ENCODE measurements around the gene TTC22. TPM values are rescaled to one million over a fixed set of nuclear protein-coding genes. Genes with fewer than 3 reads are reported as not detected.

TTC22 gene
- polyA plus RNA-seq, 2 of the 4 experiments (the other 2 are of a cell fraction) = not detected

DNA sequence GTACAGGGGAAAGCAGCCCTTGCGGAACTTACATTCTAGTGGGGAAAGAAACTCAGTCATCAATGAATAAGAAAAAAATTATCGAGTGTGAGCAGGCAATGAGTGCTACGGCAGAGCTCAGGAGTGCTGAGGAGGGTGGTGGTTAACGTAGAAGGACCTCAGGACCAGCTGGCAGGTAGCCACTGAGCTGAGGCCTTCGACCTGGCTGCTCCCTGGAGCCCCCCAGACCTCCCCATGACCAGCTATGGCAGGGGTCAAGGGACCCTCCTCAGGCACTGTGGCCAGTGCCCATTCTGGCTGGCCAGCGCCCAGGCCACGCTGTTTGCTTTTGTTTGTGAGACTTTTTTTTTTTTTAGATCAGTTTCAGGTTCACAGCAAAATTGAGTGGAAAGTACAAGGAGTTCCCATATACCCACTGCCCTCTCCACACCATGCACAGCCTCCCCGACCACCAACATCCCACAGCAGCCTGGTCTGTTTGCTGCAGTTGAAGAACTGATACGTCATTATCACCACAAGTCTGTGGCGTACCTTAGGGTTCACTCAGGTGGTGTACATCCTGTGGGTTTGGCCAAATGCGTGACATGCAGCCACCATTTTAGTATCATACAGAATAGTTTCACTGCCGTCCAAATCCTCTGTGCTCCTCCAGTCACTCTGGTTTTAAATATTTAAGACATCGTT is 11.8 kb upstream of the TTC22 start:
- Histone ChIP-seq H3K27ac (no peak overlapping the region), H3K4me1 (peaks cover 10% of the 10 kb centered on the region), H3K9me3 (no peaks in the 10 kb centered on the region), H3K4me2 (no peak overlapping the region), H3K4me3 (no peak overlapping the region)
- ChIA-PET CTCF (interaction anchor here (0.6 to 0.9 kb wide), 2 partner anchors 145 to 314 kb away, joined by 4 read pairs; no protein-coding TSS in a partner anchor), POLR2A (no interaction called here)
- TF ChIP-seq MAZ (IDR thresholded peaks at IDR 0.05; ENCODE audit: borderline replicate concordance, low read depth, low read length) (no peak), HES2 (IDR thresholded peaks at IDR 0.05) (no peak), HDAC2 (IDR thresholded peaks at IDR 0.05) (no peak), EHMT2 (IDR thresholded peaks at IDR 0.05; ENCODE audit: low read depth) (no peak), SREBF2 (IDR thresholded peaks at IDR 0.05) (no peak), ZNF302 (CRISPR knock-in tag; IDR thresholded peaks at IDR 0.05) (no peak), HOXB13 (CRISPR knock-in tag; IDR thresholded peaks at IDR 0.05; ENCODE audit: low read depth) (no peak), BHLHE40 (IDR thresholded peaks at IDR 0.05; ENCODE audit: low read depth, low read length) (no peak), FOSB (CRISPR knock-in tag; IDR thresholded peaks at IDR 0.05) (no peak), CEBPB (IDR thresholded peaks at IDR 0.05) (no peak), CHD4 (IDR thresholded peaks at IDR 0.05; ENCODE audit: borderline replicate concordance) (no peak), ESRRA (IDR thresholded peaks at IDR 0.05; ENCODE audit: borderline replicate concordance, low read length) (no peak), REST (IDR thresholded peaks at IDR 0.05) (no peak), GATA3 (IDR thresholded peaks at IDR 0.05; ENCODE audit: borderline replicate concordance) (no peak), NFE2L2 (conservative IDR thresholded peaks at IDR 0.05; ENCODE audit: low read length) (no peak), ZC3H11A (IDR thresholded peaks at IDR 0.05) (no peak)
- TF ChIP-seq, protein P1, sequence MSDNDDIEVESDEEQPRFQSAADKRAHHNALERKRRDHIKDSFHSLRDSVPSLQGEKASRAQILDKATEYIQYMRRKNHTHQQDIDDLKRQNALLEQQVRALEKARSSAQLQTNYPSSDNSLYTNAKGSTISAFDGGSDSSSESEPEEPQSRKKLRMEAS (IDR thresholded peaks at IDR 0.05) = no peak
- DNase-seq (ENCODE audit: low read depth in 1 of 2, low spot score in 1 of 2) = no peak
- no peak for FAIRE-seq
- WGBS (ENCODE audit: missing lambda C conversion rate) = 74% methylated on average over 13 of the region's 13 CpGs
- no peak for ATAC-seq

DNA sequence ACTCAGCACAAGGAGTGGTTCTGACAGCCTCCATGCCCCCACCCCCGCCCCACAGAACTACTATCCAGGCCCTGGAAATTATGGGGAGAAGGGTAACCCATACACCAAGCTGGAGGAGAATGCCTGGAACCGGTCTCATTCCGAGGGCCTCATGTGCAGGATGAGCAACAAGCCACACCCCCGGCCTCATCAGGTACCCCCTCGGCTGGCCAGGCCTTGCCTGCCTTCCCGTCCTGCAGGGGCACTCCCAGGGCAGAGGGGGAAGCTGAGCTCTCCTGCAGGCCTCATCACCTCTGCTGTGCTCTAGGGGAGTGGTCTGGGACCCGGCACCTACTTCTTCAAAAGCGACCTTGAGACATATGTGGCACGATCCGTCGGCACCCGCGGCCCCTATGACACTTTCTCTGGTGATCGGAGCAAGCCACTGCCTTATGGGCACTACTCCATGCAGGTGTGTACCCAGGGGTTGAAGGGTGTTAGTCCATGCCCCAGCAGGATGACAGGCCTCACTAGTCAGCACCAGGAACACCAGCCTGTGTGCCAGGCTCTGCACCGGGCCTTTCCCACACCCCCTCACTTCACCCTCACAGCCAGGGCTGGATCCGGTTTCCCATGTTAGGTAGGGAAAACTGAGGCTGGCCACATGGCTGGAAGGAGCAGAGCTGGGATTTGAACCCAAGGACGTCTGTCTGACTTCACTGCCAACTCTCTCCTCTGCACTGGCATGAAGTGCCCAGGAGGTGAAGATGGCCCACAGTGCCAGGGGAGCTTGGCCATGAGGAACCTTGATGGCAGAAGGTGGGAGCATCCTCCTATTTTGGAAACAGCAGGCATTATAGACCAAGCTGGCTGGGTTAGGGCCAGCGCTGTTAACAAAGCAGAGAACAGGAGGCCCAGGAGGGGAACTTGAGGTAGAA is 10.9 kb upstream of the TTC22 start:
- Histone ChIP-seq H3K4me1 (peaks cover 14% of the 10 kb centered on the region), H3K4me2 (no peak overlapping the region), H3K4me3 (no peak overlapping the region), H3K9me3 (no peaks in the 10 kb centered on the region), H3K27ac (no peak overlapping the region)
- TF ChIP-seq ESRRA (IDR thresholded peaks at IDR 0.05; ENCODE audit: borderline replicate concordance, low read length) = no peak
- ChIA-PET CTCF (interaction anchor here (0.6 to 1.0 kb wide), 8 partner anchors 12 to 741 kb away, joined by 3 to 5 read pairs (median 4); no protein-coding TSS in a partner anchor), POLR2A (no interaction called here)
- 60% methylated on average over 3 of the region's 18 CpGs for WGBS (ENCODE audit: missing lambda C conversion rate)
- DNase-seq (ENCODE audit: low read depth in 1 of 2, low spot score in 1 of 2) = no peak
- no peak for ATAC-seq
- no peak for FAIRE-seq

- Histone ChIP-seq H3K4me1 (peaks cover 15% of the 10 kb centered on the region), H3K4me2 (no peak overlapping the region), H3K4me3 (no peak overlapping the region), H3K9me3 (no peaks in the 10 kb centered on the region), H3K27ac (no peak overlapping the region)
- FAIRE-seq (no peak), DNase-seq (ENCODE audit: low read depth in 1 of 2, low spot score in 1 of 2) (no peak), ATAC-seq (no peak)
- WGBS (ENCODE audit: missing lambda C conversion rate) = 84% methylated on average over 3 of the region's 5 CpGs
- CTCF ChIA-PET = interaction anchor here (0.7 to 1.0 kb wide), 3 partner anchors 46 to 740 kb away, joined by 3 read pairs; no protein-coding TSS in a partner anchor
- POLR2A ChIA-PET = no interaction called here
- TF ChIP-seq ZC3H11A (IDR thresholded peaks at IDR 0.05) (no peak), RCOR1 (IDR thresholded peaks at IDR 0.05; ENCODE audit: low read depth, low read length) (no peak), EHF (CRISPR knock-in tag; IDR thresholded peaks at IDR 0.05) (no peak), NR3C1 (IDR thresholded peaks at IDR 0.05) (no peak)
- TF ChIP-seq, protein P1 (IDR thresholded peaks at IDR 0.05) = no peak
Measured at GRCh38 chr1:54811066-54811465, 9.9 kb upstream of the TTC22 start.

Data from A549 (cell line).